ENCODE results near the gene TARBP1. TPM values are rescaled to one million over a fixed set of nuclear protein-coding genes. Genes with fewer than 3 reads are reported as not detected.

TARBP1 gene
- polyA plus RNA-seq, 1 donor from 2014 or later = 267 TPM

DNA sequence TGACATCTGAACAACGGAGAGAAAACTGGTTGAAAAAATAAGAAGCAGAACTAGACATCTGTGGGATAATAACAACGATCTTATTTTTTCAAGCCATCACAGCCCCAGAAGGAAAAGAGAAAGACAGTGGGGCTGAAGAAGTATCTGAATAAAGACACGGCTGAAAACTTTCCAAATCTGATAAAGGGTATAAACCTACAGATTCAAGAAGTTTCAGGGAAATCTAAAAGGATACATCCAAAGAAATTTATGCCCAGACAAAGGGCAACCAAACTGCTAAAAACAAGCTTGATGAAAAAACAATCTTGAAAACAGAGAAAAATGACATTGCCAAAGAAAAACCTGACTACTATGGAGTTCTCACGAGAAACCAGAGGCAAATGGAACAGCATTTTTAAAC, 40.4 kb downstream of the TARBP1 start:
- no peaks in the 10 kb centered on the region for H3F3A ChIP-seq (ENCODE audit: insufficient read depth, low read length, poor library complexity, severe bottlenecking)
- no peak overlapping the region for H2AFZ ChIP-seq (ENCODE audit: low read depth, low read length)
- no peak overlapping the region for H3K4me3 ChIP-seq (ENCODE audit: low read length)
- no peak for TF ChIP-seq MXI1 (conservative IDR thresholded peaks at IDR 0.05; ENCODE audit: poor library complexity, severe bottlenecking)
- TF ChIP-seq SMC3 (conservative IDR thresholded peaks at IDR 0.05; ENCODE audit: poor library complexity) = no peak
- TF ChIP-seq EP300 (conservative IDR thresholded peaks at IDR 0.05; ENCODE audit: poor library complexity, severe bottlenecking) = no peak
- no peak for TF ChIP-seq POLR2AphosphoS5 (IDR thresholded peaks at IDR 0.05)
- no peak for TF ChIP-seq RAD21 (conservative IDR thresholded peaks at IDR 0.05)
- no peak for TF ChIP-seq CTCF (IDR thresholded peaks at IDR 0.05; ENCODE audit: poor library complexity, severe bottlenecking)
- no peak for TF ChIP-seq REST (IDR thresholded peaks at IDR 0.05; ENCODE audit: borderline replicate concordance)
- no peak for TF ChIP-seq TAF1 (IDR thresholded peaks at IDR 0.05; ENCODE audit: low read depth)
- H4K20me1 ChIP-seq (ENCODE audit: insufficient read depth) = no peaks in the 10 kb centered on the region
- no peaks in the 10 kb centered on the region for H3K79me2 ChIP-seq (replicated peaks; ENCODE audit: insufficient read depth, low read length)
- H3K27ac ChIP-seq (ENCODE audit: low read length) = no peak overlapping the region
- no peak overlapping the region for H3K9ac ChIP-seq (ENCODE audit: low read length)
- no peaks in the 10 kb centered on the region for H3K9me2 ChIP-seq (ENCODE audit: insufficient read depth, low read length)
- H3K36me3 ChIP-seq (ENCODE audit: insufficient read depth, low read length) = peaks cover 8% of the 10 kb centered on the region
- H3K27me3 ChIP-seq (ENCODE audit: insufficient read depth, low read depth, low read length) = no peaks in the 10 kb centered on the region
- no peaks in the 10 kb centered on the region for H3K9me3 ChIP-seq (ENCODE audit: low read length)
- no peak overlapping the region for H3K4me2 ChIP-seq (ENCODE audit: low read length)

GRCh38 chr1:234437423-234438171, 41.4 kb downstream of the TARBP1 start:
- Histone ChIP-seq H3K9me3 (ENCODE audit: low read length) (no peaks in the 10 kb centered on the region), H4K20me1 (ENCODE audit: insufficient read depth) (no peaks in the 10 kb centered on the region), H3K4me2 (ENCODE audit: low read length) (no peak overlapping the region), H3K79me2 (replicated peaks; ENCODE audit: insufficient read depth, low read length) (no peaks in the 10 kb centered on the region), H2AFZ (ENCODE audit: low read depth, low read length) (no peak overlapping the region), H3K27ac (ENCODE audit: low read length) (no peak overlapping the region), H3K27me3 (ENCODE audit: insufficient read depth, low read depth, low read length) (no peaks in the 10 kb centered on the region), H3K9ac (ENCODE audit: low read length) (no peak overlapping the region), H3F3A (ENCODE audit: insufficient read depth, low read length, poor library complexity, severe bottlenecking) (no peaks in the 10 kb centered on the region), H3K9me2 (ENCODE audit: insufficient read depth, low read length) (no peaks in the 10 kb centered on the region), H3K4me3 (ENCODE audit: low read length) (no peak overlapping the region), H3K36me3 (ENCODE audit: insufficient read depth, low read length) (peaks cover 9% of the 10 kb centered on the region)
- TF ChIP-seq EP300 (conservative IDR thresholded peaks at IDR 0.05; ENCODE audit: poor library complexity, severe bottlenecking) (no peak), RAD21 (conservative IDR thresholded peaks at IDR 0.05) (no peak), CTCF (IDR thresholded peaks at IDR 0.05; ENCODE audit: poor library complexity, severe bottlenecking) (no peak), POLR2AphosphoS5 (IDR thresholded peaks at IDR 0.05) (no peak), TAF1 (IDR thresholded peaks at IDR 0.05; ENCODE audit: low read depth) (no peak), EZH2 (IDR thresholded peaks at IDR 0.05; ENCODE audit: borderline replicate concordance, insufficient read depth, low read length, poor library complexity, severe bottlenecking) (no peak), REST (IDR thresholded peaks at IDR 0.05; ENCODE audit: borderline replicate concordance) (no peak), SMC3 (conservative IDR thresholded peaks at IDR 0.05; ENCODE audit: poor library complexity) (no peak), MXI1 (conservative IDR thresholded peaks at IDR 0.05; ENCODE audit: poor library complexity, severe bottlenecking) (no peak)
